ENCODE results near the gene NPIPB6. TPM values are rescaled to one million over a fixed set of nuclear protein-coding genes. Genes with fewer than 3 reads are reported as not detected.

The NPIPB6 gene
- total RNA-seq, 2 experiments from 2014 or later = 0.99 to 1.8 TPM

- peak overlapping the region; percentile 76 for H3K4me3 Mint-ChIP-seq
- H3K27ac Mint-ChIP-seq = no peak overlapping the region
- H3K27me3 Mint-ChIP-seq (ENCODE audit: low read depth) = peaks cover 5% of the 10 kb centered on the region
- no peaks in the 10 kb centered on the region for H3K9me3 Mint-ChIP-seq (ENCODE audit: insufficient read depth)
- POLR2A ChIA-PET = interaction anchor here (0.6 kb wide), 1 partner anchor 9 kb away, joined by 4 read pairs; no protein-coding TSS in a partner anchor
- no peak for DNase-seq
- no peak for ATAC-seq
- H3K36me3 Mint-ChIP-seq (ENCODE audit: low read depth) = peaks cover 13% of the 10 kb centered on the region
- CTCF ChIA-PET = interaction anchor here (5.3 kb wide), 1 partner anchor 23 kb away, joined by 33 read pairs; no protein-coding TSS in a partner anchor
- peaks cover 64% of the 10 kb centered on the region for H3K4me1 Mint-ChIP-seq (ENCODE audit: low read depth)
Observed at GRCh38 chr16:28294201-28294600, 69.1 kb downstream of the NPIPB6 start.

GRCh38 chr16:28293601-28293960, 69.7 kb downstream of the NPIPB6 start:
- peaks cover 70% of the 10 kb centered on the region for H3K4me1 Mint-ChIP-seq (ENCODE audit: low read depth)
- ChIA-PET CTCF (interaction anchor here (0.8 to 5.3 kb wide), 4 partner anchors 13 to 23 kb away, joined by 3 to 33 read pairs (median 8); no protein-coding TSS in a partner anchor), POLR2A (interaction anchor here (1.5 to 2.3 kb wide), 2 partner anchors 12 to 16 kb away, joined by 4 to 6 read pairs; no protein-coding TSS in a partner anchor)
- no peaks in the 10 kb centered on the region for H3K9me3 Mint-ChIP-seq (ENCODE audit: insufficient read depth)
- peaks cover 13% of the 10 kb centered on the region for H3K36me3 Mint-ChIP-seq (ENCODE audit: low read depth)
- no peak overlapping the region for H3K27ac Mint-ChIP-seq
- no peak for ATAC-seq
- H3K27me3 Mint-ChIP-seq (ENCODE audit: low read depth) = peaks cover 5% of the 10 kb centered on the region
- H3K4me3 Mint-ChIP-seq = peak overlapping the region; percentile 76
- no peak for DNase-seq

GRCh38 chr16:28292731-28293600, 70.3 kb downstream of the NPIPB6 start:
- H3K27me3 Mint-ChIP-seq (ENCODE audit: low read depth) = peaks cover 5% of the 10 kb centered on the region
- DNase-seq (no peak), ATAC-seq (peak; percentile 2)
- peak overlapping the region; percentile 83 for H3K4me3 Mint-ChIP-seq
- H3K4me1 Mint-ChIP-seq (ENCODE audit: low read depth) = peaks cover 70% of the 10 kb centered on the region
- peaks cover 13% of the 10 kb centered on the region for H3K36me3 Mint-ChIP-seq (ENCODE audit: low read depth)
- ChIA-PET POLR2A (interaction anchor here (0.7 to 2.3 kb wide), 5 partner anchors 9 to 28 kb away, joined by 3 to 7 read pairs (median 5); no protein-coding TSS in a partner anchor), CTCF (interaction anchor here (0.8 to 5.3 kb wide), 6 partner anchors 11 to 28 kb away, joined by 3 to 33 read pairs (median 6); no protein-coding TSS in a partner anchor)
- no peaks in the 10 kb centered on the region for H3K9me3 Mint-ChIP-seq (ENCODE audit: insufficient read depth)
- H3K27ac Mint-ChIP-seq = peak overlapping the region; percentile 71

Small RNA genes lying within 50 kb of the gene (microRNA-seq; reads per million reads assigned to microRNA genes)
- not detected for gene MIR6862-1

Other genes starting within 250 kb of the NPIPB6 start
- gene XPO6, start 151.5 kb downstream of the NPIPB6 start, total RNA-seq = 100 to 1,000 TPM; 206 to 209 TPM
- 10 to 100 TPM; 10.0 to 10.7 TPM for gene SBK1, start 71.0 kb downstream of the NPIPB6 start, total RNA-seq
- gene EIF3CL, start 40.3 kb upstream of the NPIPB6 start, total RNA-seq = 10 to 100 TPM; 58.8 to 62.8 TPM
- gene NPIPB7, start 108.8 kb upstream of the NPIPB6 start, total RNA-seq = not detected
- 10 to 100 TPM; 52.2 to 53.7 TPM for gene CLN3, start 128.6 kb upstream of the NPIPB6 start, total RNA-seq
- gene APOBR, start 131.1 kb upstream of the NPIPB6 start, total RNA-seq = 10 to 100 TPM; 32.2 to 33.2 TPM
- gene IL27, start 143.3 kb upstream of the NPIPB6 start, total RNA-seq = not detected
- gene NUPR1, start 175.5 kb upstream of the NPIPB6 start, total RNA-seq = not detected
- 10 to 100 TPM; 42.2 to 49.1 TPM for gene SGF29, start 190.4 kb upstream of the NPIPB6 start, total RNA-seq
- gene SULT1A2, start 233.5 kb upstream of the NPIPB6 start, total RNA-seq = under 1 TPM; 0.42 to 0.57 TPM
- 10 to 100 TPM; 11.8 to 13.0 TPM for gene SULT1A1, start 246.5 kb upstream of the NPIPB6 start, total RNA-seq